ENCODE data around the gene CAMK1D. TPM values are rescaled to one million over a fixed set of nuclear protein-coding genes. Genes with fewer than 3 reads are reported as not detected.
"Not testable (repeated sequence)": the region's sequence is repeated elsewhere in the genome, so short reads cannot be mapped to it uniquely, and the experiment has no call there.

Gene CAMK1D
- polyA plus RNA-seq, 1 donor, result 11.9 TPM

DNA sequence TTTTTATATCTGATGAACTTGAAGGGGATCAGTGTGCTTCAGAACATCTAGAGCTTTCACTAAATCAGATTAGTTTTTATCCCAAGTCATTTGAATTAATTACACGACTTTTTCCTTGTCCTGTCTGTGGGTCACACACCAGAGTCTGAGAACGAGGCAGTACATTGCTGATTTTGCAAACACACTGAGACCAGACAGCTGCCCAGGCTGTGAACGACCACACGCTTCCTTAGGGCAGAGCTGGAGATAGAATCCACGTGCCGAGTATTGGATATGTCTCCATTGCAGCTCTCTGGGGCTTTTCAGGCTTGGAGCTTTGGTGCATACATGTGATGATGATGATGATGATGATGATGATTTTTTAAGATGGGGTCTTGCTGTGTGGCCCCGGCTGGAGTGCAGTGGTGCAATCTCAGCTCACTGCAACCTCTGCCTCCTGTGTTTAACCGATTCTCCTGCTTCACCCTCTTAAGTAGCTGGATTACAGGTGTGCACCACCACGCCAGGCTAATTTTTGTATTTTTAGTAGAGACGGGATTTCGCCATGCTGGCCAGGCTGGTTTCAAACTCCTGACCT lies 81.1 kb downstream of the CAMK1D start:
- no peak for DNase-seq

DNA sequence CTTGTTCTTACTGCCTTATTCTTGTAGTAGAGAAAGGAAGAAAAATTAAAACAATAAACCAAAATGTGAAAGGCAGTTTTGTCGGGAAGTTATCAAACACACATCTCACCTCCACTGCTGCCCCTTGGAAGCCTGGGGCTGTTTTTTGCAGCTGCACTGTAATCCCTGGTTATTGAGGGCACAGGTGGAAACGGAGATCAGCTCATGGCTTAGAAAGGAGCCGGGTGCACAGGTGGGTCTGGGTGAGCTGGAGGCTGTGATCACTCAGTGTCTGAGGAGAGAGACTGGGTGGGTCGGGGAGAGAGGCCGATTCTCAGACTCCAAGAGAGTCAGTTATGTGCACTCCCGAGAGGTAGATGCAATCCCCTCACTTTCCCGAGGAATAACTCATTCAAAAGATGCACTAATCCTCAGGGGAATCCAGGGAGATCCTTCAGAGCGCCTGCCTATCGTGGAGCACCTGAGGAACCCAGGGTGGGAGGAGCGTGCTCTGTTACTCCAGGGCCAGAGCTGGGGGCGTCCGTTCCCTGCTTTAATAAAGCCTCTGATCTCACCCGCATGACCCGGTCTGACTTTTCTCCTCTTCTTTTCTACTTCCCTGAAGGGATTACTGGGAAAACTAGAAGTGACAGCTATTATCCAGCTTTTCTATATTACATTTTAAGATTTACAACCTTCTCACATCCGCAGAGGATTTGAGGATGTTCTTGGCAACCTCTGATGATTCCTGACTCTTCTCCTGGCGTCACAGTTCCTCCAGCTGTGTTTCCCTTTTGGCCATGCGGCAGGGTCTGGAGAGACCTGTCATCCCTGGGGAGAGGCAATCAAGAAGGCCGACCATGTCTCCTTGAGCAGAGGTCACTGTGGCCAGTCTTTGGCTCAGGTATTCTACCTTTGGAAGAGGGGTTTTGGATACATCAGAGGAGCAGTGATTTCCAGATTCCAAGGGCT lies 82.1 kb downstream of the CAMK1D start:
- no peak for DNase-seq

DNA sequence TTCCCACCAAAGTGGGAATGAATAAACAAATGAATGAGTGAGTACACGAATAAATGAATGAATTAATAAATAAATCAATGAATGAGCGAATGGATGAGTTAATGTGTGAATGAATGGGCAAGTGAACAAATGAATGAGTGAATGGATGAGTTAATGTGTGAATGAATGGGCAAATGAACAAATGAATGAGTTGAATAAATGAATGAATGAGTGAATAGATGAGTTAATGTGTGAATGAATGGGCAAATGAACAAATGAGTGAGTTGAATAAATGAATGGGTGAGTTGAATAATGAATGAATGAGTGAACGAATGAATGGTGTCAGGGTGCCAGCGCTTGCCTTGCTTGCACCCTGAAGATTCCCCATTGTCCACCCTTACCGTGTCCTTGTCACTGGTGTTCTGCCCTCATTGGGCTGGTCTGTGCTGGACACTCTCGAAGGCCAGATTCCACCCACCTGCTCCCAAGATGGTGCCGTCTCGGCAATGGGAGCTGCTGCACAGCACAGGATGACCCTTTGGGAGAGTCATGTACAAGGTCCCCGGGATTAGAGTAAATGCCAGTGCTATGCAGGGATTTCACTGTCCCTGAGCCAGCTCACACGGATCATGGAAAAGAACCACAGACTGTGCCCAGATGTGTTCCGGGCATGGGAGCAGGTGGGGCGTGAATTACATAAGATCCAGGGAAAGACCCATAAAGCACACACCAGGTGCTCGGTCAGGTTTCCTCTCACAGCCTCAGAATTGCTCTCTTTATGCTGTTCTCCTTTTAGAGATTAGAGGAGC lies 83.2 kb downstream of the CAMK1D start:
- no peak for DNase-seq

DNA sequence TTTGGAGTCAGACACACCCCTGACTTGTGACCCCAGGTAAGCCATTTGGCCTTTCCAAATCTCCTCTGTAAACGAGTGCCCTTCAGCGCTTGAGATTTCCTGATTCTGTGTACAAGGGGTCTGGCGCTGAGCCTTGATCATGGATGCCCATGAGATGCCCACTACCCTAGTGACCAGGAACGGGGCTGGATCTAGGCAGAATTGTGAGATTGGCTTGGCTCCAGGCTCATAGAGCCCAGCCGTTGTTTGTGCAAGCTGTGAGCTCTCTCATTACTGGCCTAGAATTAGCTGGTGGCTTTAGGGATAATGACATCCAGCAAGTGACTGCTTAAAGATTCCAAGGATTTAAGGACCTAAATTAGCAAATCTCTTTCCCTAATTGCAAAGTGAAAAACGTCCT lies 84.9 kb downstream of the CAMK1D start:
- DNase-seq, result no peak

DNA sequence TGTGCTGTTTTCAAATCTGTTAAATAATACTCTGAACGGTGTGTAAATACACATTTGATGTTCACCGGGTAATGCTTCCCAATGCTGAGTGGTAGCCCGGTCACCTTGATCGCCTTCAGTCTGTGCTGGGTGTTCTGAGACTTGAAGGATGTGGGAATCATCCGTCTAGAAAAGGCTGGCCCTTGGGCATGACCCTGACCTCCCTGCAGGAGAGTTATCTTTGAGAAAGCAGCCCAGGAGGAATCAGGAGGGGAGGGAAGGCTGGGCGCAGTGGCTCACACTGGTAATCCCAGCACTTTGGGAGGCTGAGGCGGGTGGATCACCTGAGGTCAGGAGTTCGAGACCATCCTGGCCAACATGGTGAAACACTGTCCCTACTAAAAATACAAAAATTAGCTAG lies 85.3 kb downstream of the CAMK1D start:
- not testable (repeated sequence) for DNase-seq

DNA sequence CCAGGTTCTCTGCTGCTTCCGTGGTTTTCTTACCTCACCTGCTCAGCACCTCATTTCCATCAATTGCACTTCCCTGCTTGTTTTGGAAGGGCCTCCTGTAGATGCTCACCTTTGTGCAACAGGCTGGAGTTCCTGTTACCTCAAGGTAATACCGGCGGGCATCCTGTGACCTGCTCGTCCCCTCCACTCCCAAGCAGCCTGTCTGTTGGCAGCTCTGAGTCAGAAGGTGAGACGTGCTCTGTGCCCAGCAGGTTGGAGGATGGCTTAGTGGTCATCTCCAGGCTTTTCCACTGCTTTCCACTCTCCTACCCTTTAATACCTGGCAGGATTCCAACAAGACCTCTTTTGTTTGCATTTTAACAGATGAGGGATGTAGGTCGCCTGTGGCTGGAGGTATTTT lies 86.0 kb downstream of the CAMK1D start:
- DNase-seq, result no peak

- DNase-seq, result no peak
Observed at GRCh38 chr10:12438919-12439692, 89.8 kb downstream of the CAMK1D start.

DNA sequence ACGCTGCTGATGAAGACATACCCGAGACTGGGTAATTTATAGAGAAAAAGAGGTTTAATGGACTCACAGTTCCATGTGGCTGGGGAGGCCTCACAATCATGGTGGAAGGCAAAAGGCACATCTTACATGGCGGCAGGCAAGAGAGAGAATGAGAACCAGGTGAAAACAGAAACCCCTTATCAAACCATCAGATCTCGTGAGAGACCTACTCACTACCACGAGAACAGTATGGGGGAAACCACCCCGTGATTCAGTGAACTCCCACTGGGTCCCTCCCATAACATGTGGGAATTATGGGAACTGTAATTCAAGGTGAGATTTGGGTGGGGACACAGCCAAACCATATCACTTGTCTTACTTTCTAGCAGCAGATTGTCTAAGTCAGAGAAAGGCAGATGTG lies 90.4 kb downstream of the CAMK1D start:
- not testable (repeated sequence) for DNase-seq

DNA sequence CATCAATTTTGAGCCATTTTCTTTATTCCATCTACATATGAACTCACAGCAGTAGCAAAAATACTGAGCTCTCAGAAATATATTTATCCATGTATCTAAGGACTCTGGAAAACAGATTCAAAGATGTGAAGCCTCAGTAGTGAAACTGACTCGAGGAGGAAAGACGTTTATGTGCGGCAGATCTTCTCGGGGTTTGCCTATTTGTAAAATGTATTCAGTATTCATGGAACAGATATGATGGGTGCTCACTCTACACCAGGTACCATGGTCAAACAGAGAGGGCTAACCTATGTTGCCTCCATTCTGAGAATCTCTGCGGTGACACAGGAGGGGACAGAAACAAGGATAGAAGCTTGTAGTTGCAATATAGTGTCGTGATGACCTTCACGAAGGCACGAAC lies 93.7 kb downstream of the CAMK1D start:
- DNase-seq, result no peak

GRCh38 chr10:12444981-12445700 lies 95.8 kb downstream of the CAMK1D start:
- DNase-seq, result no peak

GRCh38 chr10:12445701-12446334 lies 96.5 kb downstream of the CAMK1D start:
- DNase-seq, result no peak

GRCh38 chr10:12448340-12448728 lies 99.0 kb downstream of the CAMK1D start:
- DNase-seq, result no peak

DNA sequence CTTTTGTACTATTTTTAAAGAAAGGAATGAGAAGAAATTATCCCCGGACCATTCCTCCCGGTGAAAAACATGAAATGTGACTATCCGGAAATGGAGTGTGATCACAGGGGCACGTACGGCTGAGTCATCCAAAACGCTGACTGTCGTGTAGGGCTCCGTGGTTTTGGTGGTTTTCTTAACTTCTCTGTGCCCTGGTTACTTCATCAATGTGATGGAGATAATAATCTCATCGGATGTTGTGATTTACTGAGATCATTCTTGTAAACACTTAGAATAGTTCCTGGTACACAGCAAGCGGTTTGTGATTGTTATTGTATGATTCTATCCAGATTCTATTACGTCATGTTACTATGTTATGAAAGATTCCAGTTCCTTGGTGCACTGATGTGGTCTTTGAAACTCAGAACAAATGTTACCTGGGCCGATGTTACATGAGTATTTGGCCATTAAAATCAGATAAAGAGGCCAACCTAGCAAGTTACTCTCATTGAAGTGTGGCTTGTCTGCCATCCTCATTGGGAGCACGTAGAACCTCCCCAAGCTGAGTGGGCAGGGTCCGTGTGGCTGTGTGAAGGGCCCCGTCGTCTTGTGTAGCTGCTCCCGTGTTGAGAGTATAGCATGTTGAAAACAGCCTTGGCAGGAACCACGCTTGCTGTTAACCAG lies 99.5 kb downstream of the CAMK1D start:
- DNase-seq, result no peak

DNA sequence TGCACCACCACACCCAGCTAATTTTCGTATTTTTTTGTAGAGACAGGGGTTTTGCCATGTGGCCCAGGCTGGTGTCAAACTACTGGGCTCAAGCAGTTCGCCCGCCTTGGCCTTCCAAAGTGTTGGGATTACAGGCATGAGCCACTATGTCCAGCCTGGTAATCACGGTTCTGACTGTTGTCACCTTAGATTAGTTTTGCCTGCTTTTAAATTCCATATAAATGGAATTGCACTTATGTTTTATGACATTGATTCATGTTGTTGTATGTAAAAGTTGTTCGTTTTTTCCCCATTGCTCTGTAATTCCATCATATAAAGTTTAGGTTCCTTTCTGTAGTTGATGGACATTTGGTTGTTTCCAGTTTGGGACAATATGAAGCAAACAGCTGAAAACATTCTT lies 106.0 kb downstream of the CAMK1D start:
- no peak for DNase-seq

DNA sequence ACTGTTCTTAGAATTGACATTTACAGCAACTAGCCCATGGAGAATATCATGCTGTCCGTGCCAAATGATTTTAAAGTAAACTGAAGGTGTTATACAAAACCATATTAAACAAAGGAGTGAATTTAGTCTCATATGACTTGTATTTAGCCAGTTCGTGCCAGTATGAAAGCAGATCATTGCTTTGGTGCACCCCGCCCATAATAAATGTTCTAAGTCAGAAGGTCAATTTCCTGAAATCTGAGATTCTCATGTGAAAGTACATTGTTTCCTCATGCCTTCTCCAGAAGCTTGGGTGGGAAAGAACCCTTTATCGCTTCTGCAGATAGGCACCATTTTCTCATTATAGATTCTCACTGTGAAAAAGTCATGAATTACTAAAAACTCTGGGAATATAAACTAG lies 106.4 kb downstream of the CAMK1D start:
- DNase-seq, result no peak

DNA sequence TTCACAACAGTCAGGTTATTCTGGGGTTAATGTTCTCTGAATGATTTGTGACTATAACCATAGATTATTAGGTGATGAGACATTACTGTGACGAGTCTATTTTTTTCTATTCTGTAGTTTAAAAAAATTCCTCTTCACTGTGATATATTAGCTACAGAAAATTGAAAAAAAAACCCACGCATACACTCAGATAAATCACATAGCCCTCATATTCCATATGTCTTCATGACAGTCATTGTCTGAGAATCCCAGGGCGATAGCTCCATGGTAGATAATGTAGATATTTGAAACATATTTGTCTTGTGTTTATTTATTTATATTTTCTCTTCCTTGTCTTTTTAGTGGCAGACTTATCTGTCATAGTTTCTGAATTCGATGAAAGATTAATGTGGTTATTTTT lies 110.0 kb downstream of the CAMK1D start:
- DNase-seq, result no peak

DNA sequence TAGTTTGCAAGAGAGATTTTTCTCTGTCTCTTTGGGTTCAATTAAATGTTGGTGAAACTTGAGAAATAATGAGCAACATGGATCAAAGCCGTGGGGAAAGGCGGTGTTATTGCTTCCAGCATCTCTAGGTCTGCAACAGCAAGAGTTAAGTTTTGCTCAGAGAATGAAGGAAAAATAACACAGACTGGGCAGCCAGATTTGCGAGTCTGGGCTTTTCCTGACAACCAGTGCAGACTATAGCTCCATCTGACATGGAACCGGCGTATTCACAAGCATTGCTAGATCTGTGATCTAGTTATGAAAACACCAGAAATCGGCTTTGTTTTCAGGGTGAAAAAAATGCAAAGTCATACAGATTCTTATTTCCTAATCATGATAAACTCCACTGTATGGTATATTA lies 110.4 kb downstream of the CAMK1D start:
- no peak for DNase-seq

GRCh38 chr10:12463459-12463838 lies 114.1 kb downstream of the CAMK1D start:
- DNase-seq, result no peak

DNA sequence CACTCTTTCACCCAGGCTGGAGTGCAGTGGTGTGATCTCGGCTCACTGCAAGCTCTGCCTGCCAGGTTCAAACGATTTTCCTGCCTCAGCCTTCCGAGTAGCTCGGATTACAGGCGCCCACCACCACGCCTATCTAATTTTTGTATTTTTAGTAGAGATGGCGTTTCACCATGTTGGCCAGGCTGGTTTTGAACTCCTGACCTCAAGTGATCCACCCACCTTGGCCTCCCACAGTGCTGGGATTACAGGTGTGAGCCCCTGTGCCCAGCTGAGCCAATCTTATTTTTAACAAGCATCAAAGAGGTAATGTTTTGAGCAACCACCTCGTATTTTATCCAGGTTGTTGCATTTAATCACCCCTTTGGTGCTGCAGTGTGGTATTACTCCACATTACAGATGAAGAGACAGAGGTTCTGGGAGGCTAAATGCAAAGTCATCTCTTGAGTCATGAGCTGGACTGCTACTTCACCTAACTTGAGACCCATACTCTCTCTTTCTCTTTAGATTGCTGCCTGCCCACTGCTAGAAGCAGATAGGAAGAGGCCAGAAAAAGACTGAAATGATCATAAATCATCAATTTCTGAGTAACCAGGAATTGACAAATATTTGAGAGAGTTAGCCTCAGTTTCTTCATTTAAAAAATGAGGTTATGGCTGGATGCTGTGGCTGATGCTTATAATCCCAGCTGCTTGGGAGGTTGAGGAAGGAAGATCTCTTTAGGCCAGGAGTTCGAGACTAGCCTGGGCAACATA lies 116.2 kb downstream of the CAMK1D start:
- DNase-seq, result no peak

Measured in left kidney (tissue), 2 donors.